Astrocyte (in vitro differentiated cells and primary cell): Measurements from ENCODE around the gene PLEKHA6. TPM values are rescaled to one million over a fixed set of nuclear protein-coding genes. Genes with fewer than 3 reads are reported as not detected.

Source experiments
- DNase-seq: peaks from one replicate; pipeline ENCODE4 v3.0.0-alpha.2; 2010; ENCODE audit warnings: low read depth
- FAIRE-seq: peaks from 2 replicates; lab custom pipeline; 2011; peaks lifted over from hg19 to GRCh38; lab: Jason Lieb, UNC
- H2AFZ ChIP-seq: 2 replicates; pipeline ENCODE4 v1.6.0; 2012; ENCODE audit warnings: low read depth, low read length, inconsistent platforms
- H3K27ac ChIP-seq: 2 replicates; pipeline ENCODE4 v1.5.1; 2011; ENCODE audit warnings: low read depth, low read length, inconsistent platforms
- H3K27me3 ChIP-seq: 2 replicates; pipeline ENCODE4 v1.6.0; 2011; ENCODE audit warnings: low read length, inconsistent platforms; ENCODE audit not compliant: insufficient read depth
- H3K36me3 ChIP-seq: 2 replicates; pipeline ENCODE4 v1.5.1; 2011; ENCODE audit warnings: low read length, inconsistent platforms; ENCODE audit not compliant: insufficient read depth
- H3K4me1 ChIP-seq: 2 replicates; pipeline ENCODE4 v1.5.1; 2011; ENCODE audit warnings: low read length, inconsistent platforms; ENCODE audit not compliant: insufficient read depth
- H3K4me2 ChIP-seq: 2 replicates; pipeline ENCODE4 v1.6.0; 2012; ENCODE audit warnings: low read length, inconsistent platforms
- H3K4me3 ChIP-seq: 2 replicates; pipeline ENCODE4 v1.5.1; 2011; ENCODE audit warnings: low read depth, mild to moderate bottlenecking, low read length, inconsistent platforms; ENCODE audit not compliant: insufficient read depth
- H3K79me2 ChIP-seq: 2 replicates; pipeline ENCODE4 v1.6.0; 2012; ENCODE audit warnings: mild to moderate bottlenecking, low read length, inconsistent platforms; ENCODE audit not compliant: insufficient read depth
- H3K9ac ChIP-seq: 2 replicates; pipeline ENCODE4 v1.6.0; 2012; ENCODE audit warnings: mild to moderate bottlenecking, low read length, inconsistent platforms
- H3K9me3 ChIP-seq: 2 replicates; pipeline ENCODE4 v1.5.1; 2012; ENCODE audit warnings: low read depth, mild to moderate bottlenecking, low read length, inconsistent platforms; ENCODE audit not compliant: insufficient read depth
- H4K20me1 ChIP-seq: 2 replicates; pipeline ENCODE4 v1.6.0; 2012; ENCODE audit warnings: low read length, inconsistent platforms; ENCODE audit not compliant: insufficient read depth
- H3K27ac Mint-ChIP-seq: one replicate; pipeline ENCODE4 v1.8.0; 2021; ENCODE audit warnings: mild to moderate bottlenecking, mixed read lengths; ENCODE audit not compliant: unreplicated experiment
- H3K27me3 Mint-ChIP-seq: one replicate; pipeline ENCODE4 v1.8.0; 2021; ENCODE audit warnings: low read depth, mixed read lengths; ENCODE audit not compliant: unreplicated experiment
- H3K36me3 Mint-ChIP-seq: one replicate; pipeline ENCODE4 v1.8.0; 2021; ENCODE audit warnings: low read depth, mixed read lengths; ENCODE audit not compliant: unreplicated experiment
- H3K4me1 Mint-ChIP-seq: one replicate; pipeline ENCODE4 v1.8.0; 2021; ENCODE audit warnings: low read depth, mixed read lengths; ENCODE audit not compliant: unreplicated experiment
- H3K4me3 Mint-ChIP-seq: one replicate; pipeline ENCODE4 v1.8.0; 2021; ENCODE audit warnings: mild to moderate bottlenecking, moderate library complexity, mixed read lengths; ENCODE audit not compliant: unreplicated experiment
- H3K9me3 Mint-ChIP-seq: one replicate; pipeline ENCODE4 v1.8.0; 2021; ENCODE audit warnings: mild to moderate bottlenecking, mixed read lengths; ENCODE audit not compliant: unreplicated experiment
- CTCF ChIP-seq: IDR thresholded peaks from 2 replicates; pipeline ENCODE4 v1.5.1; 2011; ENCODE audit warnings: low read depth, mild to moderate bottlenecking, inconsistent platforms, low read length, moderate library complexity; ENCODE audit not compliant: insufficient read depth
- EZH2 ChIP-seq: IDR thresholded peaks from 2 replicates; pipeline ENCODE4 v1.6.1; 2012; ENCODE audit warnings: mild to moderate bottlenecking, low read length, inconsistent platforms; ENCODE audit not compliant: insufficient read depth
- total RNA-seq: library from RNA; stranded (reverse); gene quantifications from 2 replicates; pipeline ENCODE4 v1.2.1, GENCODE V29; 2021

PLEKHA6 gene
- total RNA-seq, 1 donor from 2014 or later: 1.5 TPM

GRCh38 chr1:204320382-204320804 is 39.3 kb downstream of the PLEKHA6 start:
- Histone ChIP-seq H3K79me2 (no peaks in the 10 kb centered on the region), H3K27ac (peak overlapping the region; percentile 58), H3K9me3 (no peaks in the 10 kb centered on the region), H4K20me1 (no peaks in the 10 kb centered on the region), H3K4me2 (peak overlapping the region; percentile 68), H3K4me3 (no peak overlapping the region), H2AFZ (no peak overlapping the region), H3K27me3 (no peaks in the 10 kb centered on the region), H3K4me1 (peaks cover 22% of the 10 kb centered on the region), H3K9ac (peak overlapping the region; percentile 6), H3K36me3 (no peaks in the 10 kb centered on the region)
- Mint-ChIP-seq H3K36me3 (no peaks in the 10 kb centered on the region), H3K4me3 (no peak overlapping the region), H3K27ac (peak overlapping the region; percentile 53), H3K9me3 (no peaks in the 10 kb centered on the region), H3K27me3 (peaks cover 8% of the 10 kb centered on the region), H3K4me1 (peaks cover 50% of the 10 kb centered on the region)
- TF ChIP-seq CTCF: no peak
- no peak for TF ChIP-seq EZH2
- DNase-seq (peak; percentile 55), FAIRE-seq (no peak)

DNA sequence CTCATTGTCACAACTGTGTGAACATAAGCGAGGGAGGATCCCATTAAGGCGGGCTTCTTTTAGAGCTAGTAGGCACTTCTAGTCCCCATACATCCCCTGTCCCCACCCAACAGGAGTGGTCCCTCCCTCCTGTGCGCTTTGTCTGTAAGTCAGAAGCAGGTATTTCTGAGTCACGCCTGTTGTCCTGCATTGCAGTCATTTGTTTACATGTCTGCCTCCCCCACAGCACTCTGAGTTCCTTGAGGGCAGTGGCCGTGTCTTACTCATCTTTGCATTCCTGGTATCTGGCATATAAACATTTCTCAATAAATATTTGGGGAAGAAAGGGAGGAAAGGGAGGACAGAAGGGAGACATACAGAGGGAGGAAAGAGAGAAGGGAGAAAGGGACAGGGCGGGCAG is 40.3 kb downstream of the PLEKHA6 start:
- H3K27ac Mint-ChIP-seq: peak overlapping the region; percentile 90
- Histone ChIP-seq H3K9me3 (no peaks in the 10 kb centered on the region), H3K27ac (peak overlapping the region; percentile 58), H3K79me2 (no peaks in the 10 kb centered on the region), H2AFZ (no peak overlapping the region), H4K20me1 (no peaks in the 10 kb centered on the region), H3K27me3 (no peaks in the 10 kb centered on the region), H3K4me3 (no peak overlapping the region), H3K4me1 (peaks cover 22% of the 10 kb centered on the region), H3K9ac (no peak overlapping the region), H3K36me3 (no peaks in the 10 kb centered on the region), H3K4me2 (peak overlapping the region; percentile 68)
- peaks cover 50% of the 10 kb centered on the region for H3K4me1 Mint-ChIP-seq
- no peaks in the 10 kb centered on the region for H3K9me3 Mint-ChIP-seq
- peak; percentile 86 for DNase-seq
- peaks cover 8% of the 10 kb centered on the region for H3K27me3 Mint-ChIP-seq
- FAIRE-seq: no peak
- H3K36me3 Mint-ChIP-seq: no peaks in the 10 kb centered on the region
- H3K4me3 Mint-ChIP-seq: no peak overlapping the region
- TF ChIP-seq CTCF (no peak), EZH2 (no peak)

DNA sequence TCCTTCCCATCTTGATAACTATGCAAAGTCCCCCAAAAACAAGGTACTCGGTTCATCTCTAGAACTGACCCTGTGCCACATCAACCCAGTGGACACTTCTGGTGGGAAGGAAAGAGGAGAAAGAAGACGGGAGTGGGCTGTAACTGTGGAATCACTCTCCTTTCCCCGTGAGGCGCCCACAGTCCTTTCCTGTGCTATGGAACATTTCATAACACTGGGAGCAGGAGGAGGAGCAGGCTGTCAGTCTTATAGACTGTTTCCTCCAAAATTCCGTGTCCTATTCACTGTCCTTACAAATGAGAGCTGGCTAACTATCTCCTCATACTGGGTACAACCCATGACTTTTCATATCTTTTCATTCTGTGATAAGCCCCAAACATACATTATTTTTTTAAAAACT is 40.7 kb downstream of the PLEKHA6 start:
- DNase-seq (no peak), FAIRE-seq (no peak)
- H3K27me3 Mint-ChIP-seq: peaks cover 10% of the 10 kb centered on the region
- Histone ChIP-seq H3K79me2 (no peaks in the 10 kb centered on the region), H2AFZ (no peak overlapping the region), H3K27ac (no peak overlapping the region), H3K4me1 (peaks cover 21% of the 10 kb centered on the region), H3K36me3 (no peaks in the 10 kb centered on the region), H3K9me3 (no peaks in the 10 kb centered on the region), H3K4me3 (no peak overlapping the region), H3K9ac (no peak overlapping the region), H3K27me3 (no peaks in the 10 kb centered on the region), H4K20me1 (no peaks in the 10 kb centered on the region), H3K4me2 (peak overlapping the region; percentile 68)
- TF ChIP-seq EZH2 (no peak), CTCF (no peak)
- H3K9me3 Mint-ChIP-seq: no peaks in the 10 kb centered on the region
- no peak overlapping the region for H3K4me3 Mint-ChIP-seq
- no peaks in the 10 kb centered on the region for H3K36me3 Mint-ChIP-seq
- H3K27ac Mint-ChIP-seq: peak overlapping the region; percentile 90
- H3K4me1 Mint-ChIP-seq: peaks cover 48% of the 10 kb centered on the region
